WI38 (cell line): ENCODE data around the gene EFNA1.

Experiments used
- H3K4me3 ChIP-seq: 2 replicates; pipeline ENCODE4 v1.5.1; 2011; ENCODE audit warnings: low read depth, mild to moderate bottlenecking, control low read depth, low read length
- TF ChIP-seq, protein P1 (sequence below): IDR thresholded peaks from 2 replicates; pipeline ENCODE4 v1.5.1; 2012; ENCODE audit warnings: low read depth, mild to moderate bottlenecking, control low read depth, low read length

EFNA1 gene

GRCh38 chr1:155099331-155099730, 28.3 kb upstream of the EFNA1 start:
- TF ChIP-seq, protein P1, sequence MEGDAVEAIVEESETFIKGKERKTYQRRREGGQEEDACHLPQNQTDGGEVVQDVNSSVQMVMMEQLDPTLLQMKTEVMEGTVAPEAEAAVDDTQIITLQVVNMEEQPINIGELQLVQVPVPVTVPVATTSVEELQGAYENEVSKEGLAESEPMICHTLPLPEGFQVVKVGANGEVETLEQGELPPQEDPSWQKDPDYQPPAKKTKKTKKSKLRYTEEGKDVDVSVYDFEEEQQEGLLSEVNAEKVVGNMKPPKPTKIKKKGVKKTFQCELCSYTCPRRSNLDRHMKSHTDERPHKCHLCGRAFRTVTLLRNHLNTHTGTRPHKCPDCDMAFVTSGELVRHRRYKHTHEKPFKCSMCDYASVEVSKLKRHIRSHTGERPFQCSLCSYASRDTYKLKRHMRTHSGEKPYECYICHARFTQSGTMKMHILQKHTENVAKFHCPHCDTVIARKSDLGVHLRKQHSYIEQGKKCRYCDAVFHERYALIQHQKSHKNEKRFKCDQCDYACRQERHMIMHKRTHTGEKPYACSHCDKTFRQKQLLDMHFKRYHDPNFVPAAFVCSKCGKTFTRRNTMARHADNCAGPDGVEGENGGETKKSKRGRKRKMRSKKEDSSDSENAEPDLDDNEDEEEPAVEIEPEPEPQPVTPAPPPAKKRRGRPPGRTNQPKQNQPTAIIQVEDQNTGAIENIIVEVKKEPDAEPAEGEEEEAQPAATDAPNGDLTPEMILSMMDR: no peak
- no peak overlapping the region for H3K4me3 ChIP-seq

DNA sequence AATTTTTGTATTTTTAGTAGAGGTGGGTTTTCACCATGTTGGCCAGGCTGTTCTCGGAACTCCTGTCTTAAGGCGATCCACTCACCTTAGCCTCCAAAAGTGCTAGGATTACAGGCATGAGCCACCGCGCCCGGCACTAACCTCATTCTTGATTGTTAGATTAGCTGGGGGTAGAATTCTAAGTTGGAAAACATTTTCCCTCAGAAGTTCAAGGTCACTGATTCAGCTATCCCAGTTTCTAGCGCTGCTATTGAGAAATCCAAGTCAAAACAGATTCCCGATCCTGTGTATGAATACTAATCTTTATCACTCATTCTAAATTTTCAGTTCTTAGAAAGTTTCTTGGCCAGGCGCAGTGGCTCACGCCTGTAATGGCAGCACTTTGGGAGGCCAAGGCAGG, 24.4 kb upstream of the EFNA1 start:
- TF ChIP-seq, protein P1: no peak

DNA sequence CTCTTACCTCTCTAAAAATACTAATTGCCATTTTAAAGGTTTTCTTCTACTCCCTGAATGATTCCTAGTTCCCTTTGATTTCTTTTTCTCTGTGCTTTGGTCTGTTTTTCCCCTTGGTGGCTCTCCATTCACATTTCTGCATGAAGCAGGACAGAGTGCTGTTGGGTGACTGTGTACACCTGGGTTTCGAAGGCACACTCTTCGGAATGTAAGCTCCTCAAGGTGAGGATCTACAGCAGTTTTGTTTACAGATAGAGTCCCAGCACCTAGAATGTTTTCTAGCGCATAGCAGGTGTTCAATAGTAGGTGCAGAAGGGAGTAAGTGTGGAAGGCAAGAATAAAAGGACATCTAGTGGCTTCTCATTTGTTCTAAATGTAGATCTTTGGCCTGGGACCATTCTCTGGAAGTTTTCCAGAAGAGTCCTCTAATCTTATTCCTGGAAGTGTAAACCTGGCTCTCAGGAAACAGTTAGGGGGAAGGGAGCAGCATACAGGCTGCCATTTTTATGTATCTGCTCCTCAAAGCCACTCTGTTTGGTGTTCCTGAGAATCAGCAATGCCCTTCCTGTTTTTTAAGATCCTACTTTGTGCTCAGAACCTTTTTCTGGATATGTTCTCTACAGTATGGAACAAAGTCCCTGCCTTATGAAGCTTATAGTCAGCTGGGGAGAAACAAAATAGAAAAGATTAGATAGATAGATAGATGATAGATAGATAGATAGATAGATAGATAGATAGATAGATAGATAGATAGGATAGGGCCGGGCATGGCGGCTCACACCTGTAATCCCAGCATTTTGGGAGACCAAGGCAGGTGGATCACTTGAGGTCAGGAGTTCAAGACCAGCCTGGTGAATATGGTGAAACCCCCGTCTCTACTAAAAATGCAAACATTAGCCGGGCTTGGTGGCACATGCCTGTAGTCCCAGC, 22.8 kb upstream of the EFNA1 start:
- no peak overlapping the region for H3K4me3 ChIP-seq
- TF ChIP-seq, protein P1: no peak

More for the DNA sequence above, 24.4 kb upstream of the EFNA1 start:
- H3K4me3 ChIP-seq: no peak overlapping the region

GRCh38 chr1:155105604-155106011, 22.1 kb upstream of the EFNA1 start:
- TF ChIP-seq, protein P1: no peak
- H3K4me3 ChIP-seq: no peak overlapping the region

GRCh38 chr1:155106862-155107261, 20.8 kb upstream of the EFNA1 start:
- TF ChIP-seq, protein P1: no peak
- H3K4me3 ChIP-seq: no peak overlapping the region

DNA sequence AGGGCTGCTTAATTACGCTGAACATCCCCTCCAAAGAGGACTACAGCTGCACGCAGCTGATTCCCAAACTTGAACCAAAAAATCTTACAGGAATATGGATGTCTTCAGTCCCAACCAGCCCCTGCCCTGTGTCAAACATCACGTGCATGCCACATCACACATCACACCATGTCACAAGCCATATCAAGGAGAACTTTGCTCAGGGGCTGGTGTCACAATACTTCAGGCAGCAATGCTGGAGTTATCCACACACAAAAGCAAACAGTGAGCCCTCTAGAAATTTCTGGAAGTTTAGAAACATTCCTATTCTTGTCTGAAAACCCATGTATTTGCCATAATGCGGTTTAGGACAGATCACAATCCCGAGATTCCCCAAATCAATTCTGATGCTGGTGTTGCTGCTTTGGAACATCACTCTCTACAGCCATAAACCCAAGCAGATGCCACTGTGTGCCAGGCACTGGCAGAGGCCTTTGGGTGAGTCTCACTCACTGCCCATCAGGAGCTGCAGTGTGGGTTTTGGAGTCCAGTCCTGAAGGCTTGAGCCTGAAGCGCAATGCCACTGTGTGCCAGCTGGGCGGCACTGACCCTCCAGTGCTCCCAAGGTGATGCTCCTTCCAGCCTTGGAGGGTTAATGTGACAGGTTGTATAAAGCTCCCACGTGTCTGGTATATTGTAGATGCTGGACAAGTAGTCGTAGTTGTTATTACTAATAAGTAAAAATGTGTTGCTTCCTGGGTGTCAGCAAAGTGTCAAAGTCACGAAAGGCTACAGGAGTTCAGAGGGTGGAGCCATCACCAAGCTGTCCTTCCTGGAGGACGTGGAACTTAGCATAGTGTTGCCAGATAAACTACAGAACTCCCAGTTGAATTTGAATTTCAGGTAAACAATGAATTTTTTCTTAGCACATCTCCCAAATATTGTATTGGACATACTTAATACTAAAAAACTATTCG, 20.1 kb upstream of the EFNA1 start:
- TF ChIP-seq, protein P1: no peak
- no peak overlapping the region for H3K4me3 ChIP-seq
